HL-60 (cell line): ENCODE results near the gene EPSTI1.

Experiments used
- DNase-seq, 2 experiments: peaks; one replicate each; pipeline ENCODE4 v3.0.0-alpha.2; 2010 to 2020; ENCODE audit warnings: low read depth in 1 of 2, low spot score in 1 of 2
- H3K27ac ChIP-seq: fragments of 250-450 bp; sonication (Bioruptor Pico); replicated peaks from 2 replicates; pipeline ENCODE4 v1.5.1; 2020; ENCODE audit warnings: mild to moderate bottlenecking, moderate library complexity
- H3K27me3 ChIP-seq: fragments of 250-450 bp; sonication (Bioruptor Pico); 2 replicates; pipeline ENCODE4 v1.5.1; 2021; ENCODE audit warnings: mild to moderate bottlenecking, moderate library complexity; ENCODE audit not compliant: insufficient read depth, poor library complexity, severe bottlenecking
- H3K4me3 ChIP-seq: replicated peaks from 2 replicates; pipeline ENCODE4 v1.5.1; 2011; ENCODE audit warnings: mild to moderate bottlenecking, control low read depth, low read length; ENCODE audit not compliant: insufficient read depth
- CTCF ChIP-seq: IDR thresholded peaks from one replicate; pipeline ENCODE4 v1.5.1; 2011; ENCODE audit warnings: low read length, control low read depth, inconsistent platforms; ENCODE audit not compliant: insufficient read depth
- GABPA ChIP-seq: IDR thresholded peaks from 2 replicates; pipeline ENCODE4 v1.6.1; 2012; ENCODE audit warnings: low read depth
- POLR2AphosphoS5 ChIP-seq: IDR thresholded peaks from 2 replicates; pipeline ENCODE4 v1.6.1; 2012; ENCODE audit warnings: low read depth
- REST ChIP-seq: IDR thresholded peaks from 2 replicates; pipeline ENCODE4 v1.6.1; 2012; ENCODE audit warnings: low read depth; ENCODE audit not compliant: insufficient replicate concordance
- SPI1 ChIP-seq: IDR thresholded peaks from 2 replicates; pipeline ENCODE4 v1.6.1; 2012; ENCODE audit warnings: low read depth, mild to moderate bottlenecking, borderline replicate concordance

The EPSTI1 gene

DNA sequence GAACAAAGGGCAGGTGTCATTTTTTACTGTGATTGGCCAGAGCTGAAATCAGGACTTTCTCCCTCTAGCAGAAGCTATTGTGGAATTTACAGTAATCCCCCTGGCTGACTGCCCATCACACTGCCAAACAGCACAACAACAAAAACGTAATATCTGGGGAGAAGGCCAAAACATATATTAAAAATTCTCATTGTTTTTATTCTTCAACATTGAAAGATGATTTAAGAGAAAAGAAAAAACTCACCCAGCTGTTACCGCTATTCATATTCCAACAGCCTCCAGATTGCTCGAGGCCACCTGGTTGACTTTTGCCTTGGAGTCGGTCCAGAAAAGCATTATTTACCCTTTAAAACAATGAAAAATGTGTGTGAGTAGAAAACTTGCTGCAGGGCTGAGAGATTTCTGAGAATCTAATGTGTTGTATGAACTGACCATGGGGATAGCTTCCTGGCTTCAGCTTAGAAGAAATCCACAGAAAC lies 97.2 kb downstream of the EPSTI1 start:
- Histone ChIP-seq H3K27ac (no peak overlapping the region), H3K27me3 (no peaks in the 10 kb centered on the region), H3K4me3 (no peak overlapping the region)
- TF ChIP-seq GABPA, result no peak
- TF ChIP-seq CTCF, result no peak
- TF ChIP-seq POLR2AphosphoS5, result no peak
- DNase-seq, result no peak

DNA sequence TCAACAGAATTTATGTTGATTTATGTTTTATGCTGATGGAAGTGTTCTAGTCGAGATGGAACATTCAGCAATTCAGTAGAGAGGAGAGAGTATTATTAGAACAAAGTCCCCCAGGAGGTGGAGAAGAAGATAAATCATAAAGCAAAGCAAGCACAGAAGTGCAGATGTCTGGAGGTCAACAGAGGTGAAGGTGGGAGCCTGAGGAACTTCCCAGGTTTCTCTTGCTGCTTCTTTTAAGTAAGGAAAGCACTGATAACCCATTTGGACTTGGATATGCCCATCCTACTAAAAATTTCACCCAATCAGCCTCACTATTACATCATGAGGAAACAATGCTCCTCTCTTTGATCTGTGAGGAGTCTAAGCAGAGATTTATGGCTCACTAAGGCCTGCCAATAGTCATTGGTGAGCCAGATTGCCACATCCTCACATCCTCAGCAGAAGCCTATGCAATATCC lies 98.8 kb downstream of the EPSTI1 start:
- H3K27ac ChIP-seq, result no peak overlapping the region
- H3K27me3 ChIP-seq, result peaks cover 2% of the 10 kb centered on the region
- TF ChIP-seq CTCF, result no peak
- TF ChIP-seq GABPA, result no peak
- no peak for TF ChIP-seq SPI1
- no peak for TF ChIP-seq REST
- H3K4me3 ChIP-seq, result no peak overlapping the region
- DNase-seq, result no peak

DNA sequence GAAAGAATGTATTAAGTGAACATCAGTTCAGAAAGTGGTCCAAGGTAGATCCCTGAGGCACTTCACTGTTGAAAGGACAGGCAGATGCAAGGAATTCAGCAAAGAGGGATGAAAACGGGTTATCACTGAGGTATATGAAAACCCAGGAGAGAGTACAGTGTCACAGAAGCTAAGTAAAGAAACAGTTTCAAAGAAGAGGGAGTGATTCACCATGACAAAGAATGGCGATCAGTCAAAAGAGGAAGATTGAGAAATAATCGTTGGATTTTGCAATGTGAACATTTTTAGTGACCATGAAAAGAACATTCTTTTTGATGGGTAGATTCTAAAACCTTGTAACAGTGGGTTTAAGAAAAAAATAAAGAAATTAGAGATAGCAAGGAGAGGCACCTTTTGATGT lies 99.3 kb downstream of the EPSTI1 start:
- no peak overlapping the region for H3K4me3 ChIP-seq
- H3K27me3 ChIP-seq, result peaks cover 2% of the 10 kb centered on the region
- no peak for TF ChIP-seq REST
- no peak for TF ChIP-seq GABPA
- TF ChIP-seq POLR2AphosphoS5, result no peak
- TF ChIP-seq CTCF, result no peak
- TF ChIP-seq SPI1, result no peak
- DNase-seq, result peak in 1 of 2 experiments; percentile 5
- H3K27ac ChIP-seq, result no peak overlapping the region

DNA sequence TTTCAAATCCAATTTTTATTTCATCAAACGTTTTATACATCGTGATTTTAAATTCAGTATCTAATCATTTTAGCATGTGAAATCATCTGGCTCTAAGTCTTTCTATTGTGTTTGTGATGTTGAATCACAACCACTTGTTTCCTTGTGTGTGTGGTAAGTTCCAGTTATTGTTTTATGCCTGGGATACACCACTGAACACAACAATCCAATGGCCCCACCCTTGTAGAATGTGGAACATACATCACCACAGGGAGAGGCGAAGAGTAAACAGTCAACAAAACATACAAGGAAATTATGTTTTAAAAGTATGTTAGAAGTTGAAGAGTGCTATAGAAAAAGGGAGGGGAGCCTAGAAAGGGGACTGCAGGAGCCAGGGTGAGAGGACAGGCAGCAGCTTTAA lies 100.5 kb downstream of the EPSTI1 start:
- H3K4me3 ChIP-seq, result no peak overlapping the region
- peaks cover 2% of the 10 kb centered on the region for H3K27me3 ChIP-seq
- no peak for TF ChIP-seq REST
- TF ChIP-seq POLR2AphosphoS5, result no peak
- no peak for TF ChIP-seq SPI1
- TF ChIP-seq GABPA, result no peak
- TF ChIP-seq CTCF, result no peak
- DNase-seq, result no peak
- H3K27ac ChIP-seq, result no peak overlapping the region
